Body of pancreas (tissue), 4 donors: ENCODE results near the gene GUF1. TPM values are rescaled to one million over a fixed set of nuclear protein-coding genes. Genes with fewer than 3 reads are reported as not detected.

Experiments used
- ATAC-seq: fragments of 150-250 bp; one replicate; pipeline ENCODE4 v1.9.1; 2016
- DNase-seq, 4 donors: peaks; one replicate each; pipeline ENCODE4 v3.0.0-alpha.2; 2019
- H3K27ac ChIP-seq, 4 donors: fragments of 200-600 bp; sonication (generic); 1 replicate in 3 of 4; 2 replicates in 1 of 4; pipeline versions ENCODE4 v1.5.1 to v1.6.1; 2016 to 2019; ENCODE audit warnings: mild to moderate bottlenecking in 1 of 4, mixed read lengths in 1 of 4, moderate library complexity in 1 of 4
- H3K27me3 ChIP-seq, 2 donors: fragments of 200-600 bp; sonication (generic); one replicate each; pipeline ENCODE4 v1.6.0; 2016; ENCODE audit warnings: mild to moderate bottlenecking in 1 of 2
- H3K36me3 ChIP-seq, 2 donors: fragments of 200-600 bp; sonication (generic); replicated peaks in 1 of 2; 2 replicates each; pipeline ENCODE4 v1.5.1; 2016; ENCODE audit warnings: low read depth in 2 of 2; ENCODE audit not compliant: insufficient read depth in 1 of 2
- H3K4me1 ChIP-seq: fragments of 200-600 bp; sonication (generic); one replicate; pipeline ENCODE4 v1.6.0; 2016
- H3K4me3 ChIP-seq, 2 donors: fragments of 200-600 bp; sonication (generic); 1 replicate in 1 of 2; 2 replicates in 1 of 2; pipeline ENCODE4 v1.5.1; 2016 to 2019
- H3K9me3 ChIP-seq, 3 donors: fragments of 200-600 bp; sonication (generic); 1 replicate in 2 of 3; 2 replicates in 1 of 3; pipeline ENCODE4 v1.5.1; 2016
- POLR2A ChIP-seq, 3 donors: fragments of 450-650 bp; IDR thresholded peaks; one replicate each; pipeline ENCODE4 v1.6.1; 2016; ENCODE audit warnings: antibody characterized with exemption in 3 of 3, mild to moderate bottlenecking in 2 of 3
- WGBS, 2 donors: methylation state at CpG; one replicate each; pipeline ENCODE4 v1.1.5; 2017; 5-methylcytosine and 5-hydroxymethylcytosine counted together
- intact Hi-C: fragments of 100-400 bp; cut with DNase I; formaldehyde crosslinking; loops from one replicate; pipeline ENCODE4 v1.15.1; 2023
- total RNA-seq, 2 donors: library from RNA; depleted of rRNA; stranded (reverse); fragments of >200 nt; gene quantifications; one replicate each; pipeline ENCODE4 v1.1.0, GENCODE V29; 2016
- TF ChIP-seq, protein P1 (sequence below), 7 experiments: fragments of 450-650 bp in 4 of 7; fragments of 200-600 bp in 3 of 7; sonication (generic) in 3 of 7; IDR thresholded peaks; one replicate each; pipeline ENCODE4 v1.5.1; 2016 to 2019; ENCODE audit warnings: antibody characterized with exemption in 7 of 7

GUF1 gene
- total RNA-seq, 2 donors from 2014 or later, result 7.5 to 23.1 TPM

DNA sequence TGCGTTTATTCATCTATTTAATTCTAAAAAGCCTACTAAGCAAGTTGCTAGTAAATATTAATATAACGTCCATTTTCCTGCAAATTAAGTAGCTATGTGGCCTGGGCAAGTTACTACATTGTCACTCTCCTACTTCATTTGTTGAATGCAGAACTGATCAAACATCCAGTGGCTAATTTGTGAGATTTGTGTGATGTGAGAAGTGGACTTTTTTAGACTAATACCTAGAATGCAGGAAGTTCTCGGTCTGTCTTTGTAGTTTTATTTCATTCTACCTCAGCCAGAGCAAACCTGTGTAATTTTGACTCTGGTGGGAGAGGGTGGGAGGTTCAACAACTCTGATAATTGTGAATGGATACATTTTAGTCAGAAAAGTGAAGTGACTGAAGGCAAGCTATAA is 840 bp downstream of the GUF1 start:
- no peaks in the 10 kb centered on the region for H3K27me3 ChIP-seq
- H3K4me1 ChIP-seq, result peaks cover 32% of the 10 kb centered on the region
- WGBS, 2 donors, result 3 to 4% methylated on average over 3 of the region's 3 CpGs
- intact Hi-C loops, result no loop called here
- peaks cover 0 to 1% of the 10 kb centered on the region in 2 donors for H3K36me3 ChIP-seq
- no peaks in the 10 kb centered on the region for H3K9me3 ChIP-seq
- TF ChIP-seq, protein P1, sequence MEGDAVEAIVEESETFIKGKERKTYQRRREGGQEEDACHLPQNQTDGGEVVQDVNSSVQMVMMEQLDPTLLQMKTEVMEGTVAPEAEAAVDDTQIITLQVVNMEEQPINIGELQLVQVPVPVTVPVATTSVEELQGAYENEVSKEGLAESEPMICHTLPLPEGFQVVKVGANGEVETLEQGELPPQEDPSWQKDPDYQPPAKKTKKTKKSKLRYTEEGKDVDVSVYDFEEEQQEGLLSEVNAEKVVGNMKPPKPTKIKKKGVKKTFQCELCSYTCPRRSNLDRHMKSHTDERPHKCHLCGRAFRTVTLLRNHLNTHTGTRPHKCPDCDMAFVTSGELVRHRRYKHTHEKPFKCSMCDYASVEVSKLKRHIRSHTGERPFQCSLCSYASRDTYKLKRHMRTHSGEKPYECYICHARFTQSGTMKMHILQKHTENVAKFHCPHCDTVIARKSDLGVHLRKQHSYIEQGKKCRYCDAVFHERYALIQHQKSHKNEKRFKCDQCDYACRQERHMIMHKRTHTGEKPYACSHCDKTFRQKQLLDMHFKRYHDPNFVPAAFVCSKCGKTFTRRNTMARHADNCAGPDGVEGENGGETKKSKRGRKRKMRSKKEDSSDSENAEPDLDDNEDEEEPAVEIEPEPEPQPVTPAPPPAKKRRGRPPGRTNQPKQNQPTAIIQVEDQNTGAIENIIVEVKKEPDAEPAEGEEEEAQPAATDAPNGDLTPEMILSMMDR (IDR thresholded peaks at IDR 0.05), result no peak
- TF ChIP-seq POLR2A (IDR thresholded peaks at IDR 0.05), result no peak
- ATAC-seq (no peak), DNase-seq (no peak)
- peak overlapping the region; percentile 61 to 75 for H3K4me3 ChIP-seq
- peak overlapping the region in 3 of 4 donors; percentile 89 to 95 (median 93) for H3K27ac ChIP-seq

DNA sequence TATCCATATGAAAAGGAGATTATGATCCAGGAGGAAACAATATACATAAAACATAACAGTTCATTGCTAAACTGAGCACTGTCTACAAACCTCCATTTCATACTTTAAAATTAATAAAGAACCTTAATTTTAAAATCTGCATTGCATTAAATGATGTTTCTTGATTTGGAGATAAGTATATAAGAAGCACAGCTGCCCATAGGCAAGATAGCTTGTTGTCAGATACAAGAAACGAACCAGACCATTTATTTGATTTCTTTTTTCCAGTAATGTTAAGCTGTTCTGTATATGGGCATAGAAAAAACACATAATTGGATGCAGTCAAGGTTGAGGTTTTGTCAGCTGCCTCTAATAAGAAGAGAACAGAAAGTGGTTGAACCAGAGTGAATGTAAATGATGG is 6.4 kb downstream of the GUF1 start:
- no peak for ATAC-seq

DNA sequence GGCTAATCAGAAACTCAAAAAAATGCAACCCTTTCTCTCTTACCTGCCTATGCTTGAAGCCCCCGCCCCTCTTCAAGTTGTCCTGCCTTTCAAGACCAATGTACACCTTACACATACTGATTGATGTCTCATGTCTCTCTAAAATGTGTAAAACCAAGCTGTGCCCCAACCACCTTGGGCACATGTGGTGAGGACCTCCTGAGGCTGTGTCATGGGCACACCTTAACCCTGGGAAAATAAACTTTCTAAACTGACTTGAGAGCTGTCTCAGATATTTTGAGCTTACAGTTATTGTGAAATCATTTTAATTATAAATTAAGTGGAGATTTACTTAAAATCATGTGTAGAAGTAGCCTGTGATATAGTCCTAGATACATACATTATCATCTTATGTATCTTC is 22.2 kb downstream of the GUF1 start:
- Histone ChIP-seq H3K36me3 (peaks cover 0 to 13% of the 10 kb centered on the region in 2 donors), H3K4me3 (no peak overlapping the region), H3K4me1 (peaks cover 10% of the 10 kb centered on the region), H3K27ac (no peak overlapping the region), H3K27me3 (no peaks in the 10 kb centered on the region), H3K9me3 (no peaks in the 10 kb centered on the region)
- no peak for DNase-seq
- intact Hi-C loops, result no loop called here
- TF ChIP-seq, protein P1 (IDR thresholded peaks at IDR 0.05), result no peak
- no peak for TF ChIP-seq POLR2A (IDR thresholded peaks at IDR 0.05)
- 96 to 97% methylated on average over 1 of the region's 1 CpG for WGBS, 2 donors
- ATAC-seq, result no peak

More for the DNA sequence above, 6.4 kb downstream of the GUF1 start:
- no peak for DNase-seq
- Histone ChIP-seq H3K27ac (no peak overlapping the region), H3K4me3 (no peak overlapping the region), H3K9me3 (no peaks in the 10 kb centered on the region), H3K27me3 (no peaks in the 10 kb centered on the region), H3K36me3 (peaks cover 10 to 24% of the 10 kb centered on the region in 2 donors), H3K4me1 (peaks cover 18% of the 10 kb centered on the region)
- TF ChIP-seq, protein P1 (IDR thresholded peaks at IDR 0.05), result no peak
- no peak for TF ChIP-seq POLR2A (IDR thresholded peaks at IDR 0.05)
- intact Hi-C loops, result no loop called here
- WGBS, 2 donors, result 86 to 94% methylated on average over 1 of the region's 1 CpG

DNA sequence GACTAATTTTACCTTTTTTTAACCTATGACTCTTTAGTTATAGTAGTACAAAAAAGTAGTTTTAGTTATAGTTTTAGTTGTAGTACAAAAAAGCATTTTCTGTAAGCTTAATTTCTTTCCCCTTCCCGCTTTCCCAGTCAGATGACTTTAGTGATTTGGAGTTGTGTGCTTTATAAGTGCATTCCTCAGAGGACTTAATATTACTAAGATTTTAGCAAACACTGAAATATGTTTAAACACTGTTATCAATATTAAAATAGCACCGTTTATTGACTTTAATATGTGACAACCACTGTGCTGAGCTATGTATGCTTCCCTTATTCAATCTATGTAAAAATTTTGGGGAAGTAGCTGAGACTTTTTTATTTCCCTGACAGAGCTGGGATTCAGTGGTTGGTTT is 22.8 kb downstream of the GUF1 start:
- Histone ChIP-seq H3K27ac (no peak overlapping the region), H3K27me3 (no peaks in the 10 kb centered on the region), H3K4me3 (no peak overlapping the region), H3K9me3 (no peaks in the 10 kb centered on the region), H3K4me1 (peaks cover 10% of the 10 kb centered on the region), H3K36me3 (peaks cover 0 to 13% of the 10 kb centered on the region in 2 donors)
- DNase-seq, result no peak
- WGBS, 2 donors, result 46 to 55% methylated on average over 2 of the region's 2 CpGs
- intact Hi-C loops, result no loop called here
- ATAC-seq, result no peak
- no peak for TF ChIP-seq POLR2A (IDR thresholded peaks at IDR 0.05)
- TF ChIP-seq, protein P1 (IDR thresholded peaks at IDR 0.05), result no peak

DNA sequence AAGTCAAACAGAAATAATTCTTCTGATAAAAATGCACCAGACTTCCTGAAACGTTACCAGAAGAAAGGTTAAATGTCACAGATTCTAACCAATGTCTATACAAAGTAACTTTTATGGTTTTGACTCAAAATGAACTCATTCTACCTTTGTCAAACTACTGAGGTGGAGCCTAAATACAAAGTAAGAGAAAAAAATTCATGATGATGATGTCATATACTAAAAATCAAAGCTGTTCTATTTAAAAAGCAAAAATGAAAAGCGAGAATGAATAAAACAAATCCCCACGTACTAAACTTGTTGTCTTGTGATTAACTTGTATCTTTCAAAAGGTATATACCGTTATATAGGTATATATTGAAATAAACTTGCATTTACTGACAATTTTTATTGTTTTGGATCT is 26.5 kb downstream of the GUF1 start:
- WGBS, 2 donors, result 85 to 92% methylated on average over 4 of the region's 4 CpGs
- peaks cover 10% of the 10 kb centered on the region for H3K4me1 ChIP-seq
- H3K36me3 ChIP-seq, result peaks cover 0 to 2% of the 10 kb centered on the region in 2 donors
- no peaks in the 10 kb centered on the region for H3K27me3 ChIP-seq
- no peak for ATAC-seq
- H3K27ac ChIP-seq, result no peak overlapping the region
- no peaks in the 10 kb centered on the region for H3K9me3 ChIP-seq
- TF ChIP-seq, protein P1 (IDR thresholded peaks at IDR 0.05), result no peak
- TF ChIP-seq POLR2A (IDR thresholded peaks at IDR 0.05), result no peak
- H3K4me3 ChIP-seq, result no peak overlapping the region
- no peak for DNase-seq
- intact Hi-C loops, result no loop called here
